ENCODE results near the gene YRDC. TPM values are rescaled to one million over a fixed set of nuclear protein-coding genes. Genes with fewer than 3 reads are reported as not detected.
A peak's percentile ranks its signal among the peaks of the same experiment; 100 is the strongest.

YRDC gene
- total RNA-seq, 1 experiment from 2014 or later, result 41.4 TPM

GRCh38 chr1:37811027-37811655, 3.1 kb upstream of the YRDC start:
- no peak overlapping the region for H3K4me2 ChIP-seq (ENCODE audit: low read length)
- intact Hi-C loops (cut with micrococcal nuclease), result loop anchor here (1.0 to 5.0 kb wide), 2 partner anchors 48 to 166 kb away; partner anchors contain the start of gene MTF1

More at GRCh38 chr1:37811027-37811655, 3.1 kb upstream of the YRDC start:
- Histone ChIP-seq H3K27ac (ENCODE audit: low read depth, low read length) (no peak overlapping the region; the same call in 1 of the 2 replicates), H3K9me2 (ENCODE audit: insufficient read depth) (no peaks in the 10 kb centered on the region), H3K9ac (ENCODE audit: low read length) (no peak overlapping the region), H4K20me1 (ENCODE audit: insufficient read depth) (peaks cover 10% of the 10 kb centered on the region; the same call in 1 of the 2 replicates), H3K79me2 (ENCODE audit: insufficient read depth, low read length) (peaks cover 39% of the 10 kb centered on the region), H3K9me3 (ENCODE audit: control insufficient read depth in 1 of 2, insufficient read depth in 1 of 2, low read depth in 1 of 2, low read length in 2 of 2) (no peaks in the 10 kb centered on the region), H3K4me1 (ENCODE audit: control insufficient read depth in 1 of 2, insufficient read depth in 2 of 2, low read length in 2 of 2) (peaks cover 16 to 37% of the 10 kb centered on the region in 2 experiments), H3K27me3 (ENCODE audit: insufficient read depth, low read length) (no peaks in the 10 kb centered on the region), H2AFZ (ENCODE audit: low read depth, low read length, poor library complexity, severe bottlenecking) (no peak overlapping the region), H3K36me3 (ENCODE audit: control insufficient read depth in 1 of 2, insufficient read depth in 2 of 2, low read length in 2 of 2) (peaks cover 9 to 15% of the 10 kb centered on the region in 2 experiments; a peak in 3 of 4 replicates), H3K4me3 (replicated peaks in 1 of 2; ENCODE audit: low read depth in 1 of 2, low read length in 2 of 2) (no peak overlapping the region)
- ChIA-PET CTCF (interaction anchor here (0.5 to 1.1 kb wide), 2 partner anchors 65 to 121 kb away, joined by 3 read pairs; a partner anchor contains a TSS), RAD21 (ENCODE audit: low non-redundant PET in 1 of 2, low total read pairs in 2 of 2, uncharacterized antibody in 2 of 2, unreplicated experiment in 2 of 2) (no interaction called here), POLR2A (no interaction called here)
- ATAC-seq, result peak; percentile 49
- TF ChIP-seq POLR2AphosphoS5 (IDR thresholded peaks at IDR 0.05; ENCODE audit: low read depth, low read length), result peak; percentile 30; the same call in 1 of the 2 replicates
- TF ChIP-seq CEBPB (IDR thresholded peaks at IDR 0.05; ENCODE audit: low read depth), result 0 out of 2 replicates have a peak, but pooled peaks have one; percentile 2
- TF ChIP-seq RAD21 (IDR thresholded peaks at IDR 0.05; ENCODE audit: low read depth), result peak; percentile 60
- TF ChIP-seq, protein P1, sequence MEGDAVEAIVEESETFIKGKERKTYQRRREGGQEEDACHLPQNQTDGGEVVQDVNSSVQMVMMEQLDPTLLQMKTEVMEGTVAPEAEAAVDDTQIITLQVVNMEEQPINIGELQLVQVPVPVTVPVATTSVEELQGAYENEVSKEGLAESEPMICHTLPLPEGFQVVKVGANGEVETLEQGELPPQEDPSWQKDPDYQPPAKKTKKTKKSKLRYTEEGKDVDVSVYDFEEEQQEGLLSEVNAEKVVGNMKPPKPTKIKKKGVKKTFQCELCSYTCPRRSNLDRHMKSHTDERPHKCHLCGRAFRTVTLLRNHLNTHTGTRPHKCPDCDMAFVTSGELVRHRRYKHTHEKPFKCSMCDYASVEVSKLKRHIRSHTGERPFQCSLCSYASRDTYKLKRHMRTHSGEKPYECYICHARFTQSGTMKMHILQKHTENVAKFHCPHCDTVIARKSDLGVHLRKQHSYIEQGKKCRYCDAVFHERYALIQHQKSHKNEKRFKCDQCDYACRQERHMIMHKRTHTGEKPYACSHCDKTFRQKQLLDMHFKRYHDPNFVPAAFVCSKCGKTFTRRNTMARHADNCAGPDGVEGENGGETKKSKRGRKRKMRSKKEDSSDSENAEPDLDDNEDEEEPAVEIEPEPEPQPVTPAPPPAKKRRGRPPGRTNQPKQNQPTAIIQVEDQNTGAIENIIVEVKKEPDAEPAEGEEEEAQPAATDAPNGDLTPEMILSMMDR (IDR thresholded peaks at IDR 0.05 in 2 of 3, conservative IDR thresholded peaks at IDR 0.05 in 1 of 3; ENCODE audit: borderline replicate concordance in 1 of 3, insufficient read depth in 1 of 3, low read depth in 2 of 3, low read length in 2 of 3), result peak; percentile 47 to 96 (median 94); a peak in 5 of 6 replicates
- no peak for TF ChIP-seq SRF (IDR thresholded peaks at IDR 0.05; ENCODE audit: low read depth)
- no peak for TF ChIP-seq ZFX (IDR thresholded peaks at IDR 0.05)
- TF ChIP-seq CBX3 (IDR thresholded peaks at IDR 0.05; ENCODE audit: low read depth), result 0 out of 2 replicates have a peak, but pooled peaks have one; percentile 40
- BruUV-seq (replicated peaks), result no TSS peak
- peak; percentile 73 for DNase-seq (ENCODE audit: low read depth, low spot score)

Measured in HCT116 (cell line).